Common myeloid progenitor, CD34-positive (primary cell): ENCODE results near the gene AGAP1.

ENCODE experiments used
- CTCF ChIA-PET: fragments of 350-600 bp; sonication (Branson Sonifier 250); formaldehyde crosslinking; loops from one replicate; lab custom pipeline; 2021; ENCODE audit warnings: antibody characterized with exemption; lab: Charles Lee
- POLR2A ChIA-PET: fragments of 350-600 bp; sonication (Branson Sonifier 250); formaldehyde crosslinking; loops from one replicate; lab custom pipeline; 2021; ENCODE audit warnings: antibody characterized with exemption; lab: Charles Lee
- DNase-seq, 3 donors: peaks; one replicate each; pipeline versions ENCODE4 v3.0.0 to v3.0.0-alpha.2; 2013
- H3K27ac ChIP-seq, 2 experiments: 1 replicate in 1 of 2; 2 replicates in 1 of 2; pipeline ENCODE4 v1.7.0; 2013; ENCODE audit warnings: inconsistent platforms in 2 of 2, low read length in 2 of 2, mild to moderate bottlenecking in 2 of 2, low read depth in 1 of 2, moderate library complexity in 1 of 2; ENCODE audit not compliant: severe bottlenecking in 2 of 2, insufficient read depth in 1 of 2, poor library complexity in 1 of 2
- H3K27me3 ChIP-seq, 5 experiments: replicated peaks in 2 of 5; 1 replicate in 3 of 5; 2 replicates in 2 of 5; pipeline versions ENCODE4 v1.6.1 to v1.7.0; 2013; ENCODE audit warnings: low read length in 4 of 5, mild to moderate bottlenecking in 2 of 5, moderate library complexity in 2 of 5, inconsistent platforms in 1 of 5; ENCODE audit not compliant: insufficient read depth in 5 of 5, control insufficient read depth in 4 of 5
- H3K36me3 ChIP-seq, 4 experiments: 1 replicate in 2 of 4; 2 replicates in 2 of 4; pipeline versions ENCODE4 v1.6.1 to v1.7.0; 2013; ENCODE audit warnings: low read length in 3 of 4, control low read depth in 1 of 4, mild to moderate bottlenecking in 1 of 4; ENCODE audit not compliant: control insufficient read depth in 4 of 4, insufficient read depth in 4 of 4
- H3K4me1 ChIP-seq, 4 experiments: 1 replicate in 3 of 4; 2 replicates in 1 of 4; pipeline versions ENCODE4 v1.6.1 to v1.7.1; 2013; ENCODE audit warnings: low read length in 3 of 4, mild to moderate bottlenecking in 3 of 4, control low read depth in 1 of 4, inconsistent platforms in 1 of 4, moderate library complexity in 1 of 4; ENCODE audit not compliant: control insufficient read depth in 4 of 4, insufficient read depth in 4 of 4; ENCODE audit errors: control extremely low read depth in 1 of 4
- H3K4me3 ChIP-seq, 7 experiments: 1 replicate in 4 of 7; 2 replicates in 3 of 7; pipeline versions ENCODE4 v1.5.1 to v1.7.0; 2013; ENCODE audit warnings: mild to moderate bottlenecking in 7 of 7, low read length in 6 of 7, moderate library complexity in 6 of 7, inconsistent platforms in 2 of 7, low read depth in 2 of 7, control low read depth in 1 of 7; ENCODE audit not compliant: insufficient read depth in 4 of 7, control insufficient read depth in 1 of 7; ENCODE audit errors: extremely low read depth in 1 of 7
- H3K9me3 ChIP-seq, 5 experiments: 1 replicate in 4 of 5; 2 replicates in 1 of 5; pipeline versions ENCODE4 v1.6.1 to v1.7.1; 2013; ENCODE audit warnings: low read length in 4 of 5, mild to moderate bottlenecking in 2 of 5, inconsistent platforms in 1 of 5, low read depth in 1 of 5, moderate library complexity in 1 of 5; ENCODE audit not compliant: control insufficient read depth in 4 of 5, insufficient read depth in 2 of 5; ENCODE audit errors: control extremely low read depth in 1 of 5
- WGBS: methylation state at CpG from one replicate; pipeline ENCODE4 v1.1.5; 2013; ENCODE audit not compliant: insufficient coverage; 5-methylcytosine and 5-hydroxymethylcytosine counted together

Gene AGAP1

DNA sequence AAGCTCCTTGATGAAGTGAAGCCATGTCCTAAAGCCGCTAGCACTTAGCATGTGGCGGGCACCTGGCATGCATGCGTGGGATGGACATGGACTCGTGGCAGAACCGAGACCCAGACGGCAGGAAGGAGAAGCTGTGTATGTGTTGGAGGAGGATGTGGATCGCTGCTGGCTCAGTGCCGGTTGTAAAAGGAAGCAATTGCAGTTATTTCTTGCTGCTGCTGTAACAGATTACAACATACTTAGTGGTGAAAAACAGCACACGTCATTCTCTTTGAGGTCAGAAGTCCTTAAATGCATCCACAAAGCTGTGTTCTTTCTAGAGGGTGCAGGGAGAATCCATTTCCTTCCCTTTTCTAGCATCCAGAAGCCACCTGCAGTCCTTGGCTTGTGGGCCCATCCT lies 74.6 kb downstream of the AGAP1 start:
- H3K4me3 ChIP-seq = no peak overlapping the region
- no peaks in the 10 kb centered on the region for H3K36me3 ChIP-seq
- 31% methylated on average over 7 of the region's 9 CpGs for WGBS
- H3K27ac ChIP-seq = no peak overlapping the region
- peaks cover 0 to 88% (median 19%) of the 10 kb centered on the region in 5 experiments for H3K27me3 ChIP-seq
- CTCF ChIA-PET = interaction anchor here (1.3 kb wide), 1 partner anchor 10 kb away, joined by 3 read pairs; no protein-coding TSS in a partner anchor
- H3K9me3 ChIP-seq = peaks cover 4 to 13% (median 11%) of the 10 kb centered on the region in 5 experiments
- DNase-seq = peak in 2 of 3 donors; percentile 37 to 47
- POLR2A ChIA-PET = no interaction called here
- peaks cover 0 to 10% (median 5%) of the 10 kb centered on the region in 4 experiments for H3K4me1 ChIP-seq

DNA sequence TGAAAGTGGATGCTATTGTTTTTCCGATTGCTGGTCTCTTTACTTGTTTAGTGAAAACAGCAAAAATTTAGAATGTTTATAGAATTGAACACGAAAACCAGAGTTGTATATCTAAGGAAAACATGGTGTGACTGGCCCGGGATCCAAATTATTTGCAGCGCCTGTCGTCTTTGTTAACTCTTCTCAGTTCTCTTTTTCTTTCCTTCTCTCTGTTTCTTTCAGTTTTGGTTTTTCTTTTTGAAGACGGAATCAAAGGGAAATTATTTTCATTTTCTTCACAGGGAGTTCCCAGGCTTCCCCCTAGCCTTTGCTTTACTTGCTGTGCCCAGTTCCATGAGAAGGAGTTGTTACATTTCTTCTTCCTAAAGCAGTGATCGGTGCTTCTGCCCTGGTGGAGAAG lies 76.0 kb downstream of the AGAP1 start:
- H3K27ac ChIP-seq = no peak overlapping the region
- ChIA-PET CTCF (no interaction called here), POLR2A (no interaction called here)
- peaks cover 0 to 84% (median 19%) of the 10 kb centered on the region in 5 experiments for H3K27me3 ChIP-seq
- 89% methylated on average over 5 of the region's 7 CpGs for WGBS
- H3K4me3 ChIP-seq = no peak overlapping the region
- DNase-seq = no peak
- peaks cover 0 to 10% (median 5%) of the 10 kb centered on the region in 4 experiments for H3K4me1 ChIP-seq
- H3K9me3 ChIP-seq = peaks cover 4 to 15% (median 11%) of the 10 kb centered on the region in 5 experiments
- no peaks in the 10 kb centered on the region for H3K36me3 ChIP-seq

- WGBS = 100% methylated on average over 3 of the region's 4 CpGs
- H3K27ac ChIP-seq = no peak overlapping the region
Measured at GRCh38 chr2:235570256-235570655, 76.4 kb downstream of the AGAP1 start.

DNA sequence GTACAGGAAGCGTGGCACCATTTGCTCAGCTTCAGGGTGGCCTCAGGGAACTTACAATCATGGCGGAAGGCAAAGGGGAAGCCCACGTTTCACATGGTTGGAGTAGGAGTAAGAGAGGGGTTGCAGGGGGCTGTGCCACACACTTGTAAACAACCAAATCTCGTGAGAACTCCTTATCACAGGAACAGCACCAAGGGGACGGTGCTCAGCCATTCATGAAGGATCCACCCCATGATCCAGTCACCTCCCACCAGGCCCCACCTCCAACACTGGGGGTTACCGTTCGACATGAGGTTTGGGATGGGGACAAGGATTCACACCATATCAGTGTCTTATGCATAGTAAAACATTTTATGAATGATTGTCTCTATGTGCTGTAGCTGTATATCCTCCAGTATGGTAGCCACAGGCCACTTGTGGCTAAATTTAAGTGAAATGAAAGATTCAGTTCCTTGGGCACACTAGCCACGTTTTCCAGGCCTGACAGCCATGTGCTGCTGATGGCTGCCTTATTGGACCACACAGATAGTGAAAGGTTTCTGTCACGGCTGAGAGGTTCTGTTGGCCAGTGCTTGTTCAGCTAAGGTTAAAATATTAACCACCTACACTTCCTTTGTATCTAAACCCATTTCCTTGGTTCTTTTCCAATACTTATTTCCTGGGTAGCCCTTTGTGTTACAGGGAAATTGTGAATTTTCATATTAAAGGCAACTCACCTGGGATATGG lies 77.3 kb downstream of the AGAP1 start:
- peaks cover 4 to 15% (median 11%) of the 10 kb centered on the region in 5 experiments for H3K9me3 ChIP-seq
- peaks cover 0 to 83% (median 18%) of the 10 kb centered on the region in 5 experiments for H3K27me3 ChIP-seq
- no peak overlapping the region for H3K4me3 ChIP-seq
- WGBS = 85% methylated on average over 4 of the region's 9 CpGs
- no peaks in the 10 kb centered on the region for H3K36me3 ChIP-seq
- H3K27ac ChIP-seq = no peak overlapping the region
- peaks cover 0 to 10% (median 5%) of the 10 kb centered on the region in 4 experiments for H3K4me1 ChIP-seq
- ChIA-PET POLR2A (no interaction called here), CTCF (no interaction called here)
- DNase-seq = no peak

More at GRCh38 chr2:235570256-235570655, 76.4 kb downstream of the AGAP1 start:
- ChIA-PET POLR2A (no interaction called here), CTCF (no interaction called here)
- H3K36me3 ChIP-seq = no peaks in the 10 kb centered on the region
- H3K27me3 ChIP-seq = peaks cover 0 to 83% (median 18%) of the 10 kb centered on the region in 5 experiments
- DNase-seq = no peak
- H3K4me1 ChIP-seq = peaks cover 0 to 10% (median 5%) of the 10 kb centered on the region in 4 experiments
- H3K4me3 ChIP-seq = no peak overlapping the region
- peaks cover 4 to 15% (median 11%) of the 10 kb centered on the region in 5 experiments for H3K9me3 ChIP-seq

DNA sequence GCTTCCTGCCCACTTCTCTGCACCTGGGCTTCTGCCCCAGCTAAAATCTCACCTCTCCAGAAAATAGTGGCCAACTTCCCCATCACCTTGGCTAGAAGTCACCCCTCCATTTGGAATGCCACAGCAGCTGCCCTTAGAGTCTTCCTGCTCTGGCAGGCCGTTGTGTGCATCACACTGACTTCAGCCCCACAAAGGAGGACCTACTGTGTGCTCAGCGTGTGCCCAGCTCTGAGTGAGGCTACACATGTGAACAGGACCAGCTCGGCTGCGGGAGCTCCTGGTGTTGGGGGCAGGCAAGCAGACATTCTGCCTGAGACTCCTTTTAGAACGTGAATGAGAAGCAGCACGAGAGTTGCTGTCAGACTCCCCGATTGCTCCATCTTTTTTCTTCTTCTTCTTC lies 78.7 kb downstream of the AGAP1 start:
- ChIA-PET POLR2A (interaction anchor here (0.6 kb wide), 1 partner anchor 1028 kb away, joined by 3 read pairs; no protein-coding TSS in a partner anchor), CTCF (no interaction called here)
- Histone ChIP-seq H3K4me3 (no peak overlapping the region), H3K27ac (no peak overlapping the region), H3K9me3 (peaks cover 4 to 15% (median 11%) of the 10 kb centered on the region in 5 experiments), H3K27me3 (peaks cover 0 to 83% (median 10%) of the 10 kb centered on the region in 5 experiments), H3K4me1 (no peaks in the 10 kb centered on the region), H3K36me3 (no peaks in the 10 kb centered on the region)
- DNase-seq = no peak
- WGBS = 90% methylated on average over 7 of the region's 7 CpGs

GRCh38 chr2:235573331-235574221 lies 79.7 kb downstream of the AGAP1 start:
- ChIA-PET POLR2A (no interaction called here), CTCF (no interaction called here)
- no peaks in the 10 kb centered on the region for H3K36me3 ChIP-seq
- WGBS = 95% methylated on average over 8 of the region's 12 CpGs
- H3K9me3 ChIP-seq = peaks cover 1 to 9% (median 3%) of the 10 kb centered on the region in 5 experiments
- DNase-seq = no peak
- H3K4me3 ChIP-seq = no peak overlapping the region
- H3K27ac ChIP-seq = no peak overlapping the region
- peaks cover 0 to 81% (median 14%) of the 10 kb centered on the region in 5 experiments for H3K27me3 ChIP-seq
- H3K4me1 ChIP-seq = no peaks in the 10 kb centered on the region
